A204.1 (cell line): Measurements from ENCODE around the gene EYA4.
A peak's percentile ranks its signal among the peaks of the same experiment; 100 is the strongest.
"Not testable (repeated sequence)": the region's sequence is repeated elsewhere in the genome, so short reads cannot be mapped to it uniquely, and the experiment has no call there.

Source experiments
- FAIRE-seq: peaks from 2 replicates; lab custom pipeline; 2012; peaks lifted over from hg19 to GRCh38; lab: Jason Lieb, UNC

Gene EYA4

DNA sequence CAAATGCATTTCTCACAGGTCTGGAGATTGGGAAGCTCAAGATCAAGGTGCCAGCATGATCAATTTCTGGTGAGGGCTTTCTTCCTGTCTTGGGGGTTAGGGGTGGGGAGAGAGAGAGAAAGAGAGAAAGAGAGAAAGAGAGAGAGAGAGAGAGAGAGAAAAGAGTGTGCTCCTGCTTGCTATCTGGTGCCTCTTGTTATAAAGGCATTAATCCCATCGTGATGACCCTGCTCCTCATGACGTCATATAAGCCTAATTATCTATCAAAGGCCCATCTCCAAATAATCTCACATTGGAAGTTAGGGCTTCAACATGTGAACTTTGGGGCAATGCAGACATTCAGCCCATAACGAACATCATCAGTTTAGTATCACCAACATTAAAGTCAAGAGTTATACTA, 114.8 kb downstream of the EYA4 start:
- no peak for FAIRE-seq

DNA sequence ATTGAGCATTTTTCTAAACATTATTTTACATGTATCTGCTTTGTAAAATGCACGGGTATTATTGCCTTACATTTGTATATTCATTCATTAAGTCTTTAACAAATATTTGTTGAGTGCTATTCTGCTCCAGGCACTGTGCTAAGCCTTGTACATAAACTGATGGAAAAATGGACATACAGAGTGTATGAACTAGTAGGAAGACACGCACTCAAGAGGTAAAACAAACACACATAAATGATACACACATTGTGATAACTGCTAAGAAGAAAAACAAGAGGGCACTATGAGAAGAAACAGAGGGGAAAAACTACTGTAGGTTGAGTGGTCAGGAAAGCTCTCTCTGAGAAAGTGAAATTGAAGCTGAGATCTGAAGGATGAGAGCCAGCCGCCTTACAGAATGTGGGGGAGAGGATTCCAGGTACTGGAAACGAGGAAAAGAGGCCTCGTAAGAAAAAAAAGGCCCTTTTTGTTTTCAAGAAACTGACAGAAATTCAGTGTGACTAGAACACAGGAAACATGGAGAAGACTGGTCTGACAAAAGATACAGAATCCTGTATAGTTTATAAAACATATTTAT, 117.5 kb downstream of the EYA4 start:
- FAIRE-seq, result no peak

DNA sequence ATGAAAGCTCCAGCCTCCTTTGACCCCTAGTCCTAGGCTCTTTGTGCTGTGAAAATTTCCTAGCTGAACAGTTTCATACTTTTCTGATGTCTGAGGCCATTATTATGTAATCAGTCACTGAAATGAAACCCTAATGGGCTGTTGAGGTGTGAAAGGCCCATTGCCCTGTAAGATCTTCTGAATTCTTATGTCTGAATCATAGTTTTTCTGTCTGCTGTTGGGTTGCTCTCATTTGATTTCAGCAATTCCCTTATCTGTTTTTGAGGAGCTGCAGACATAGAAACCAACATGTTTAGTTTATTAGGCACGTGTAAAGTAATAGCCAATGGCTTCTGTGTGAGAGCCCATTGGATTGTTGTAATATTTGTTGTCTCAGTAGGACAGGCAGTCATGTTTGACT, 118.1 kb downstream of the EYA4 start:
- no peak for FAIRE-seq

DNA sequence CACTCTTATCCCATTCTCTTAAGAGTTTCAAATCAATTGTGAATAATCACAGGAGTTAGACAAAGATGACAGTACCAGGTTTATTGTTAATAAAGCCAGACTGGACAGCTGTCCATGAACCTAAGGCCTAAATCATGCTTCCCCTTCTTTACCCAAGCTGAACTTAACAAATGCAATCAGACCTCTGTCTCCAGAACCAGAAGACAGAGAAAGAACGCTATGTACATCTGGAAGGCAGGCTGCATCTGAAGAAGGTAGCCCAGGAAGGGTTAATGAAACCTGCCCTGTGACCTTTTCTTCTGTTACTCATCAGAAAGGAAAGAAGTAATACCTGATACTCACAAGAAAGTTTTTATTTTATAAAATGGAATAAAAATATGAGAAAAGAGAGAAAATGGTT, 118.6 kb downstream of the EYA4 start:
- no peak for FAIRE-seq

DNA sequence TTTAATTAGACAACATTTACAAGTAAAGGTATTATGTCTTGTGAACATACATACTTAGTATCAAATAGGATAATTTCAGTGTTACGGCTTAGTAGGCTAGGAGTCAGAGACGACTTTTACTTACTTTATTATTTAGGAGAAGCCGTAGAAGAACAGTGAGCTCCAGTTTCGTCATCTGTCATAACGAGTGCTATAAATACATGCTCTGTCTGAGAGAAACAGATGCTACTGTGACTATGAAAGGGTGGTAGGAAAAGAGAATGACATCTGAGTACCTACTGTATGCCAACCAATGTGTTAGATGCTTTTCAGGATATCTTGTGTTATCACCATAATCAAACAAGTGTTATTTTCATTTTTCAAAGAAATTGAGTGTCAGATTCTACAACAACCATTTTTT, 119.0 kb downstream of the EYA4 start:
- no peak for FAIRE-seq

DNA sequence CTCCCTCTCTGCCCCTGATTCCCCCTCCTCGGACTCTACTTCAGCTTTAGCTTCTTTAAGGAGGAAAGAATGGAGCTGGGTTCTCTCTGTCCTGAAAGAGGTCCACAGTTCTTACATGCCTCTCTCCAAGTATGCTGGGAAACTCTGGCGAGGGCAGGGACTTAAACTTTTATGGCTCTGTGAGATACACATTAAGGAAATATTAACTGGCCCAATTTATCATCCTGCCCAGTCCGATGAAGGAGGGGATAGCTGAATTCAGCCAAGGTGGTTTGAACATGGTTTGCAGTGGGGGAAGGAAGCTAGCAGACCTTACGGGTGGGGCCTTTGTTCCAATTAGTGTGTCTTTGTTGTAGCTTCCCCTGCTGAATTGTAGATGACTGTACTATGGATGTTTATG, 121.7 kb downstream of the EYA4 start:
- FAIRE-seq, result no peak

DNA sequence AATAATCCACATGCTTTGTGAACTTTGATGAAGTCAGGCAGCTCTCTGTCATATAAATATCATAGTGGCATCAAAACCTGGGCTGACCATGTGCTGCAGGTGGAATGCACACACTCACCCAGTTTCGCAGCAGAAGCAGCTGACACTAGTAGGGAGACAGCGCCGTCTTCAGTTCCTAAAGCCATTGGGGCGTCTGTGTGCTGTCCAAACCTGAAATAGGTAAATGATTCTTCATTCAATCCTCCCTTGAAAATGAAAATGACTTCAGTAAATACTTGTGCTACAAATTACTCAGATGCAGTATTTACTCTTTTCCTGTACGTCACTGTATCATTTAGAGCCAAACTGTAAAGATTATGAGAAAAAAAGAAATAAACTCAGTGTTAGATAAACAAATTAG, 127.5 kb downstream of the EYA4 start:
- no peak for FAIRE-seq

DNA sequence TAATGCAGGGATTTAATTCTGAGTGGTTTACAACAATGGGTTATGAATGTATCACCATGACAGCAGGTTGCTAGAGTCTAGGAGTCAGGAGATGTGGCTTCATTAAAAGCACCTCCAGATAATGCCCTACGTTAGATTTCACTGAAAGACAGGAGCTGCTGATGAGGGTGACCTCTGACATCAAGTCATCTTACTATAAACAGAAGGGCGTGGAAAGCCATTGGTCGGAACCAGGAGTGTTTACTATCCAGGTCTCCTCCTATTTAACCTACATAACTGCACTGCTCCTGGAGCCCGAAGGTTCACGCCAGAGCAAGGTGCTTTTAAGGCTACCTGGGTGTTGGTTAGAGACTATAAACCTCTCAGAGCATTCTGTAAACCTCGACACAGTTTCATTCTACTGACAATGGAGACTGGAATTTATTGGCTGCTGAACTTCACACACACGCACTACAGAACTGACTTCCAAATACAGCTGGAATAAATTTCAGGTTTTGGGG, 128.7 kb downstream of the EYA4 start:
- no peak for FAIRE-seq

DNA sequence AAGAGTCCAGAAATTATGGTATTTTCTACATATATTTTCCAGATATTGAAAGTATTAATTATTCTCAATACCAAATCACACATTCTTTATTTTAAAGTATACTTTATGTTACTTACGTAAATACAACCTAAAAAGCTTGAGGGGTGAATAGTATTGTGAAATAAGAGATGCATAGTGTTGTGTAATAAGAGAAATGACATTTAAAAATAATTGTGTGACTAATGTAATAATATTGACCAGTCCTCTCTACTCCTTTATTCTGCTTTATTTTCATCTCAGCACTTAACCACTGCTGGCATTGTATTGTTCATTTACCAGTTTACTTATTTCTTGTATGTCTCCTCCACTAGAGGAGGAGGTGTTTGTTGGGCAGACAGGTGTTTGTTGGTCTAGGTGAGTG, 135.6 kb downstream of the EYA4 start:
- FAIRE-seq, result peak; percentile 61

DNA sequence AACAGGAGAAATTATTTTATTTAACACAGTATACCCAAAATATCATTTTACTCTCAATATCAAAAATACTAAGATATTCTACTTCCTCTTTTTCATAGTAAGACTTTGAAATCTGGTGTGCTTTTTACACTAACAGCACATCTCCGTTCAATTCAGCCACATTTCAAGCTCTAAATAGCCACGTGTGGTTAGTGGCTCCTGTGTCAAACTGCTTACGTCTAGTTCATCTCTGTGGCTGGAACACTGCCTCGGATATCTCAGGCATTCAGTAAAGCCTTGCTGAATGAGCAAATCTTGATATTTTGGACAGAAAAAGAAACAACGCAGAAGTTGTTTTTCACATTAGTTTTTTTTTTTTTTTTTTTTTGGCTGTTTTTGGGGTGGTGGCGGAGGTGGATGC, 136.1 kb downstream of the EYA4 start:
- FAIRE-seq, result no peak

DNA sequence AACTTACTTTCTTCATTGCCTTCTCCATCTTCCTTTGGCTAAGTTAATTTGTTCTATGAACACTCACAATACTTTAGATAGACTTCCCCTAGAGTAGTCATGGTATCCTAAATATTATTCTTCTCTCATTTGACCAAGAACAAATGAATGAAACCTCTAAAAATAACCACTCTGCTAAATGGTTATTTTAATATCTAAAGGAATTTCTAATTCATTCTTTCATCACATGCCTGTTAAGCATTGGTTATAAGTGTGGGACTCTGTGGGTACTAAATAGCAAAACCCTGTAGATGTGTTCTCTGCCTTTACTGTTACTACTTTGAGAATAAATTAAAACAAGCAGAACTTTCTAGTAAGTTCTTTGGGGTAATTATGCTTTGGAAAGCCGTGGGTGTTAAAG, 138.9 kb downstream of the EYA4 start:
- FAIRE-seq, result no peak

DNA sequence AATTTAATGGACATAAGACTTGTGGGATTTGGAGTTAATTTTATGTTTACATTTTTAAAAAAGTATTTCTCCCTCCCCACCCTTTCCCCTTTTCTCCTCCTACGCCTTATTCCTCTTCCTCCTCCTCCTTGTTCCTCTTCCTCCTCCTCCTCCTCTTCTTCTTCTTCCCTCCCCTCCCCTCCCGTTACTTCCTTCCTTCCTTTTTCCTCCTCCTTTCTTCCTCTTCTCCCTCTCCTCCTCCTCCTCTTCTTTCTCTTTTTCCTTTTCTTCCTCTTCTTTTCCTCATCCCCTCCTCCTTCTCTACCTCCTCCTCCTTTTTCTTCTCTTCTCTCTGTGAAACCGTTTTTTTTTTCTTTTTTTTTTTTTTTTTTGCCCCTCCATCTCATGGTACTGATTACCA, 139.6 kb downstream of the EYA4 start:
- FAIRE-seq, result no peak

DNA sequence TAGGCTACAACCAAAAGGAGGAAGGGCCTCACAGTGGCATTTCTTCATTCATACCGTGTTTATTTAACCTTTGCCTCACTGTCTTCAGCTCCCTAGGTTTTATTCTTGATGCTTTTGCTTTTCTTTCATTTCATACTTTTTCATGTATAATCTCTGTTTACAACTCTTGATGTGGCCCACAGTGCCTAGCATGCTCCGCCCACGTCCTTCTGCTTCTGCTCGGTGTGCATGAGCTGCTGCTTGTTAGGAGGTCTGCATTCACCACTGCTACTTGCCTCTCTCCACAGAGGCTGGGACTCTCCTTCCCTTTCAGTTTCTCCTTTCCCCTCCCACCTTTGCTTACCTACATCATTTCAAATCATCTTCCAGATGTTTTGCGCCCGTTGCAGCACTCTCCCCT, 147.6 kb downstream of the EYA4 start:
- no peak for FAIRE-seq

DNA sequence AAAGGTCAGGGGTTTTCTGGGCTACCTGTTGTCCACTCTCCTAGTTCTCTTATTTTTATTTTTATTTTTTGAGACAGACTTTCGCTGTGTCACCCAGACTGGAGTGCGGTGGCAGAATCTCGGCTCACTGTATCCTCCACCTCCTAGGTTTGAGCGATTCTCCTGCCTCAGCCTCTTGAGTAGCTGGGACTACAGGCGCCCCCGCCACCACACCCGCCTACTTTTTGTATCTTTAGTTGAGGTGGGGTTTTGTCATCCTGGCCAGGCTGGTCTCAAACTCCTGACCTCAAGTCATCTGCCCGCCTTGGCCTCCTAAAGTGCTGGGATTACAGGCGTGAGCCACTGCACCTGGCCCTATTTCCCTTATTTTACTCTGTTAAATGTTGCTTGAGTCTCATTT, 149.0 kb downstream of the EYA4 start:
- no peak for FAIRE-seq

DNA sequence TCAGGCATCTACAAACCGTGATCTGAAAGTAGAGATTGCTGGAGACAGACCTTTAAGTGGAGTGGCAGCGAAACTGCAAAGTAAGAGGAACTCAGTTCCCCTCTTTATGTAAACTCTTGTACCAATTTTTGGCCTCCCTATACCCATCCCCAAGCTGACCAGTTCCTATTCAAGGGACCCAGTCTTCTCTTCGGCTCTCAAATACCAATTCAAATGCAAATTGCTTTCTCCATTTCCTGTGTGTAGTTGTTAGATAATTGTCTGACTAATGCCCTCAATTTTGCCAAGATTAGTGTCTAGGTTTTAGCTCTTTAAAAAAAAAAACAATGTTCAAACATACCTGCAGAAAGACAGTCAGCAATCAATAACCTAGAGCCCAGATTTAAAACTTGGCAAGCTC, 150.9 kb downstream of the EYA4 start:
- FAIRE-seq, result no peak

DNA sequence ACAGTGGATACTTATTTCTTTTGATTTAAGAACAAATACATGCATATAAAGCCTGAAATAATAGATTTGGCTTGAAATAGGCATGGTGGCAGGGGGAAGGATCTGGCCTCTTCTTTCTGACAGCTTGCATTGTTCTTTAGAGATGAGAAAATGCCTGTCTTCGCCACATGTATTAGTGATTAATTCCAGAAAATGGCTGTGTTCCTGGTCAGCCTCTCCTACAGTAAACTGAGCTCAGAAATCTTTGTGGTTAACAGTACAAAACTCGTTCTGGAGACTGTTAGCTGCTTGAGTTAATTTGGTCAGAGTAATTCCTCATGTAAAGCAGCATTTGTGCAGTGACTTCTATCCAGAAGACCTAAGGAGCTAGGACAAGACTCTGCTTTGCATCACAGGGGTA, 151.5 kb downstream of the EYA4 start:
- FAIRE-seq, result no peak

DNA sequence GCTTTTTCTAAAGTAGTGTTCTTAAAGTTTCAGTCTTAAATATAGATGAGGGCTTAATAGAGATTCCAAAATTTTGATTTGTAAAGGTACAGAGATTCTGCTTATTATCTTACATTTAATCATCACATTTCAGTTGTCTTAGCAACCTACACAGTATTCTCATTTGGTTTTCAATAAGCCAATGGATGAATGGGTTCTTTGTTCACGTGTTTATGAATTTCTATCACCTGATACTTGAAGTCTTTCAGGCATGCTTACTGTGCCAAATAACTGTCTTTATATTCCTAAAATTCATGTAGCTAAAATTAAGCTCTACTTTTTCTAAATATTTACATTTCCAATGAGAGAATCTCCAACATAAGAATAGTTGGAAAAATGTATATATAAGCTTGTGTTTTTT, 152.7 kb downstream of the EYA4 start:
- FAIRE-seq, result no peak

DNA sequence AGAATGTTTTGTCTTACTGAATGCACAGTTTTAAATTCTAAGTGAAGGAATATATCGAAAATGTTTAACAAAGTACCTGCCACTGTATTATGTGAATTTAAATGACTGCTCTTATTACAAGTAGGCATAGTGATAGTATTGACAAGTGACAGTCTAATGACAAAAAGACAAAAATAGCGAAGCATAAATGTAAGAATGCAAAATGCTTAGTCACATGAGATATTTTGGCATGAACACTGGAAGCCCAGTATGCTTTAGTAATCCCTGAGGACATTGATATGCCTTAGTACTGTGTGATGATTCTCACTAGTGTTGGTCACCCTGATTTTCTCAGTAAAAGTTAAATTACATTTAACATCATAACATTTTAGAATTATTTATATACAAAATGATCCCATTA, 153.5 kb downstream of the EYA4 start:
- no peak for FAIRE-seq

DNA sequence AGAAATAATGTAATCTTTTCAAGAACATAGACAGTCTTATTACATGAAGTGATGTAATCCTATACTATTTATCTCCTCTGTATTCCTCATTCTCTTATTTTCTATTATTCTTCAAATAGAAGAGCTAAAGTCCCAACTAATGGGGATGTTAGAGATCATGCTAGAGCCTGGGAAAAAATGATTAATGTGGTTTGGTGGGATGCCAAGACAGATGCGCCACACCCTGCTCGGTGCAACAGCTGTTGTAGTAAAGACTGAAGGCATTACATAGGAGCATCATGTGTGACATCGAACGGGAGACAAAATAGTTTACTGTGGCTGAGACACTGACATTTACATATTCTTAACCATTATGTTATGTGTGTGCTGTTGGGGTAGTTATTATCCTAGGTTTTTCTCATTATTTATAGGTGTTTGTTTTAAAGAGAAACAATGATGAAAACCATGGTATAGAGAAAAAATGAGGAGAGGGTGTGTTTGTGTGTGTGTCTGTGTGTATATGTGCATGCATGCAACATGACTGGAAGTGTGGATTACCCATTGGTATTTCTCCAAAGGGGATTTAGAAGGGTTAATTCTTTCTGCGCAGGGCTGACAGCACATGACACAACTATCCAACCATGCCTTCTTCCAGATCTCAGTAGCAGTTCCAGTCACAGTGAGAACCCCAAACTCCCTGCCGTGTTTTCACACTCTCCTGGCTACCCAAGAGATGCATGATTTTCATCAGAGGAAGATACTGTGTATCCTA, 155.3 kb downstream of the EYA4 start:
- no peak for FAIRE-seq

DNA sequence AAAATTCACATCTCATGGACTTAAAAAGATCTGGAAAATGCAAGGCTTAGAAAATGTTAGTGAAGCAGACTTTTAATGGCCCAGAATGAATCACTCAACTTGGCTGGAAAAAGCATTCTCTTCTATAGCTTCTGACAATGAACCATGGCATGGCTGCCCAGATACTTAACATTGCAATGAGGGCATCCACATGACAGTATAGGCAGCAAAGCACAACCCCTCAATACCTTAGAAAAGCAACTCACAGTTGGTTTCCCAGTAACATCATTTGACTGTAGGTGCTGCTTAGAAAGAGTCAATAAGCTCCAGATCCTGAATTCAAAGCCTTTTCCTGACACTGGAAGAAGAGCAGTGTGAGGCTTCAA, 155.8 kb downstream of the EYA4 start:
- FAIRE-seq, result no peak

DNA sequence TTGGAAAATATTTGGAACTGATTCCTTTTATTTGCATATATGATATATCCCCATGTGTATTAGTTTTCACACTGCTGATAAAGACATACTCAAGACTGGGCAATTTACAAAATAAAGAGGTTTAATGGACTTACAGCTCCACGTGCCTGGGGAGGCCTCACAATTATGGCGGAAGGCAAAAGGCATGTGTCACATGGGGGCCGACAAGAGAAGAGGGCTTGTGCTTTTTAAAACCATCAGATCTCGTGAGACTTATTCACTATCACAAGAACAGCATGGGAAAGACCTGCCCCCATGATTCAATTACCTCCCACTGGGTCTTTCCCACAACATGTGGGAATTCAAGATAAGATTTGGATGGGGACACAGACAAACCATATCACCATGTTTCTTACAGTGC, 156.4 kb downstream of the EYA4 start:
- not testable (repeated sequence) for FAIRE-seq

DNA sequence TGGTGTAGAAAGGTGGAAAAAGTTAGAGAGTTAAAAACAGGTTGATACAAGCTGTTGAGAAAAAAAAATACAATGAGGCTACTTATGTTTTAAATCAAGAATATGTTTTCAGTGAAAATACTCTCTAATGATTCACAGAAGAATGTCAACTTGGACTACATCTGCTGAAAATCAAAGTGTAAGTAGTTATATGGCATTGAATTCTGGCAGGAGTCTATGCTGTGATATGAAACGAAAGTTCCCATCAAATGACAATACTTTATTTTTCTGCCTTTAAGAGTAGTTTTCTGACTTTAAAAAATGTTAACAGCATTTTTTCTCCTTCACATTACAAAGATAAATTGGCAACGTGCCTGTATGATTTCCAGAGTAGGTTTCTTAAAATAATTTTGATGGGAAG, 158.3 kb downstream of the EYA4 start:
- no peak for FAIRE-seq

DNA sequence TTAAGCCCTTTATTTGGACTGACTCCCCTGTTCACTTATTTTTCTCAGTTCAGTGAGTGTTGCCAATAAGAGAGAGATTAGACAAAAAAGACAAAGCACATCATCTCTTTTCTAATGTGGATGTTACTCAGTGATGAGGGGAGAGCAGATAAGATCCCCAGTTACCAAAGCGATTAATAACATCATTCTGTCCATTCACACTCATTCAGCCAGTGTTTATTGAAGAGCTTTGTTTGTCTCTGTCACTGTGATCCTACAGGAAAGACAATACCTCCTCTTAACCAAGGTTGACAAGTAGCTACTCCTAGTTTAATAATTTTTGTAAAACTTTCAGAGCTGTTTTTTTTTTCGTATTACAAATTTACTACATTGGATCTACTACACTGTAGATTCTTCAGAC, 163.0 kb downstream of the EYA4 start:
- FAIRE-seq, result no peak

DNA sequence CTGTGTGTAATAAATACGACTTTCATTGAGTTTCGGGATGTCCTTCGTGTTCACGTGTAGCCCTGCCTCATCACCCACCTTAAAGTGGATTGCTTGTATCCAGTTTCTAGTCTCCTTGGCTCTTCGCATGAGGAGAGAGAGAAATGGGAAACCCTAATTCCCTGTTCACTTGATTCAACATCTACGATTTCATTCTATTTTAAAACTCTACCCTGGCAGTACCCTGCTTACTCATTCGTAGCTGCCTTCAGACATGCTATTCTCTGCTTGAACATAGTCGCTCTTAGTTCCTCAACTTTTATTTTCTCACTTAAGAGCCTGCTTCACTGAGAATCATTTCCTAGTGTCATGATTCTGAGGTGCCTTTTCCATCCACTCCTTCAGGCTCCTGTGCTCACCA, 163.6 kb downstream of the EYA4 start:
- no peak for FAIRE-seq
